K562 (cell line): ENCODE measurements around the gene LRRC74B. TPM values are rescaled to one million over a fixed set of nuclear protein-coding genes. Genes with fewer than 3 reads are reported as not detected.
"Not testable (repeated sequence)": the region's sequence is repeated elsewhere in the genome, so short reads cannot be mapped to it uniquely, and the experiment has no call there.

Source experiments
- ATAC-seq: fragments of 200-7000 bp; cut with Tn5 transposase; 3 replicates; pipeline ENCODE4 v1.9.1; 2020; ENCODE audit warnings: moderate library complexity
- BruUV-seq: library from RNA; stranded (reverse); fragments of 400-500 nt; replicated peaks from 2 replicates; lab custom pipeline; 2021; lab: Mats Ljungman, UMichigan
- CTCF ChIA-PET: fragments of 300-600 bp; formaldehyde crosslinking; extraction: SDS; loops from one replicate; lab custom pipeline; 2021; ENCODE audit warnings: low intra/inter-chr PET ratio; lab: Yijun Ruan, JAX
- POLR2A ChIA-PET: fragments of 300-600, 350-650 bp; sonication (Branson Sonifier 250); formaldehyde crosslinking; extraction: SDS; loops from one replicate; lab custom pipeline; 2021; ENCODE audit warnings: antibody characterized with exemption, inconsistent platforms; lab: Yijun Ruan, JAX
- DNase-seq, 4 experiments: peaks; one replicate each; pipeline versions ENCODE4 v3.0.0 to v3.0.0-alpha.2; 2011 to 2018; ENCODE audit warnings: low spot score in 3 of 4, mixed read lengths in 3 of 4; ENCODE audit errors: extremely low read depth in 1 of 4
- FAIRE-seq: peaks from 2 replicates; lab custom pipeline; 2011; peaks lifted over from hg19 to GRCh38; lab: Jason Lieb, UNC
- H2AFZ ChIP-seq: 2 replicates; pipeline ENCODE4 v1.6.0; 2011; ENCODE audit warnings: low read depth, low read length, control low read depth, inconsistent platforms
- H3K27ac ChIP-seq: fragments of 200-600 bp; 3 replicates; pipeline ENCODE4 v1.8.0; 2011; ENCODE audit warnings: low read depth, mild to moderate bottlenecking, control low read depth, inconsistent platforms, low read length, moderate library complexity, mixed read lengths; ENCODE audit errors: extremely low read depth
- H3K27me3 ChIP-seq, 2 experiments: fragments of 300-600 bp in 1 of 2; 2 replicates in 1 of 2; 3 replicates in 1 of 2; pipeline versions ENCODE4 v1.6.0 to v1.8.0; 2011; ENCODE audit warnings: inconsistent platforms in 2 of 2, low read length in 2 of 2, mild to moderate bottlenecking in 1 of 2, mixed read lengths in 1 of 2, moderate library complexity in 1 of 2; ENCODE audit not compliant: control insufficient read depth in 2 of 2, insufficient read depth in 2 of 2
- H3K36me3 ChIP-seq: fragments of 300-600 bp; 3 replicates; pipeline ENCODE4 v1.8.0; 2011; ENCODE audit warnings: mild to moderate bottlenecking, low read length, inconsistent platforms; ENCODE audit not compliant: control insufficient read depth, insufficient read depth
- H3K4me1 ChIP-seq, 2 experiments: fragments of 200-600 bp in 1 of 2; replicated peaks in 1 of 2; 2 replicates in 1 of 2; 3 replicates in 1 of 2; pipeline versions ENCODE4 v1.5.1 to v1.8.0; 2011; ENCODE audit warnings: inconsistent platforms in 2 of 2, low read length in 2 of 2, mild to moderate bottlenecking in 1 of 2, mixed read lengths in 1 of 2, moderate library complexity in 1 of 2; ENCODE audit not compliant: control insufficient read depth in 2 of 2, insufficient read depth in 2 of 2
- H3K4me2 ChIP-seq: 2 replicates; pipeline ENCODE4 v1.6.1; 2011; ENCODE audit warnings: low read length, control low read depth, inconsistent platforms, mixed read lengths; ENCODE audit not compliant: insufficient read depth
- H3K4me3 ChIP-seq: fragments of 200-600 bp; sonication (generic), shearing (Covaris generic); 2 replicates; pipeline ENCODE4 v1.5.1; 2016; ENCODE audit warnings: control low read depth, inconsistent platforms
- H3K79me2 ChIP-seq: fragments of 200-600 bp; 3 replicates; pipeline ENCODE4 v1.8.0; 2011; ENCODE audit warnings: low read length, inconsistent platforms; ENCODE audit not compliant: control insufficient read depth, insufficient read depth
- H3K9ac ChIP-seq, 2 experiments: 2 replicates each; pipeline versions ENCODE4 v1.6.0 to v1.6.1; 2011; ENCODE audit warnings: low read depth in 2 of 2, low read length in 2 of 2, control low read depth in 1 of 2, inconsistent platforms in 1 of 2, mild to moderate bottlenecking in 1 of 2, mixed read lengths in 1 of 2; ENCODE audit not compliant: insufficient read depth in 1 of 2
- H3K9me1 ChIP-seq: one replicate; pipeline ENCODE4 v1.6.0; 2011; ENCODE audit warnings: inconsistent platforms, mild to moderate bottlenecking, low read length, moderate library complexity; ENCODE audit not compliant: control insufficient read depth, insufficient read depth
- H3K9me3 ChIP-seq: replicated peaks from 2 replicates; pipeline ENCODE4 v1.5.1; 2011; ENCODE audit warnings: low read depth, low read length, inconsistent platforms; ENCODE audit not compliant: control insufficient read depth, insufficient read depth
- H4K20me1 ChIP-seq: replicated peaks from 2 replicates; pipeline ENCODE4 v1.6.1; 2011; ENCODE audit warnings: low read length, inconsistent platforms, mixed read lengths; ENCODE audit not compliant: control insufficient read depth, insufficient read depth
- WGBS: fragments of 100-300 bp; shearing (Covaris generic); methylation state at CpG from one replicate; pipeline ENCODE4 v1.1.6; 2016; ENCODE audit warnings: low coverage, mixed read lengths; ENCODE audit not compliant: insufficient coverage; ENCODE audit errors: missing lambda C conversion rate; 5-methylcytosine and 5-hydroxymethylcytosine counted together
- in situ Hi-C: fragments of 300-500 bp; cut with MboI; formaldehyde crosslinking; loops from 4 replicates; pipeline ENCODE4 v1.15.0; 2018; ENCODE audit warnings: inconsistent platforms, mixed read lengths
- intact Hi-C: fragments of 100-400 bp; cut with micrococcal nuclease; formaldehyde crosslinking; loops from 2 replicates; pipeline ENCODE4 v1.14.2; 2022
- polyA plus RNA-seq, 8 experiments: library from polyadenylated mRNA; depleted of rRNA in 4 of 8; stranded (reverse) in 5 of 8; unstranded in 3 of 8; fragments of >200 nt; fragmentation: Nextera tagmentation in 2 of 8; fragmentation: Illumina TruSeq in 1 of 8; extraction: Ambion mirVana in 2 of 8; extraction: Trizol in 1 of 8; gene quantifications; 2 replicates each; pipeline versions ENCODE4 v1.2.1 to v1.2.3, GENCODE V29; 2011 to 2014; ENCODE audit warnings: inconsistent platforms in 1 of 8, missing spikeins in 1 of 8
- total RNA-seq, 7 experiments: library from RNA; depleted of rRNA in 6 of 7; stranded (reverse); fragments of >200 nt in 6 of 7; fragmentation: Illumina TruSeq in 2 of 7; extraction: Trizol in 2 of 7; gene quantifications; 2 replicates each; pipeline versions ENCODE4 v1.2.1 to v1.2.3, GENCODE V29; 2011 to 2021; ENCODE audit warnings: low replicate concordance in 1 of 7
- TF ChIP-seq, protein P1 (sequence below): fragments of 450-650 bp; formaldehyde crosslinking; IDR thresholded peaks from 2 replicates; pipeline ENCODE4 v1.4.0; 2022; ENCODE audit warnings: missing genetic modification characterization
- TF ChIP-seq, protein P2 (sequence below): sonication (generic); formaldehyde crosslinking; IDR thresholded peaks from 2 replicates; pipeline ENCODE4 v1.9.0; 2022; ENCODE audit warnings: mild to moderate bottlenecking, missing genetic modification reagents

The LRRC74B gene
- total and polyA plus RNA-seq, 9 of the 15 experiments (the other 6 are each of a cell fraction or from before 2014, with no cell fraction given): not detected

GRCh38 chr22:21096878-21097277, 51.1 kb downstream of the LRRC74B start:
- H4K20me1 ChIP-seq, H3K9me1 ChIP-seq, intact Hi-C loops, BruUV-seq, ATAC-seq, H3K9ac ChIP-seq, H3K79me2 ChIP-seq, H3K27ac ChIP-seq, FAIRE-seq, POLR2A ChIA-PET, H3K36me3 ChIP-seq, DNase-seq, H3K4me2 ChIP-seq, H2AFZ ChIP-seq, H3K9me3 ChIP-seq, CTCF ChIA-PET, H3K4me3 ChIP-seq: not testable (repeated sequence)
- in situ Hi-C loops: loop anchor here (5.0 to 10.0 kb wide), 2 partner anchors 35 to 438 kb away; no protein-coding TSS in a partner anchor
- TF ChIP-seq, protein P1, sequence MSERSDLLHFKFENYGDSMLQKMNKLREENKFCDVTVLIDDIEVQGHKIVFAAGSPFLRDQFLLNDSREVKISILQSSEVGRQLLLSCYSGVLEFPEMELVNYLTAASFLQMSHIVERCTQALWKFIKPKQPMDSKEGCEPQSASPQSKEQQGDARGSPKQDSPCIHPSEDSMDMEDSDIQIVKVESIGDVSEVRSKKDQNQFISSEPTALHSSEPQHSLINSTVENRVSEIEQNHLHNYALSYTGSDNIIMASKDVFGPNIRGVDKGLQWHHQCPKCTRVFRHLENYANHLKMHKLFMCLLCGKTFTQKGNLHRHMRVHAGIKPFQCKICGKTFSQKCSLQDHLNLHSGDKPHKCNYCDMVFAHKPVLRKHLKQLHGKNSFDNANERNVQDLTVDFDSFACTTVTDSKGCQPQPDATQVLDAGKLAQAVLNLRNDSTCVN (CRISPR knock-in tag): 0 out of 2 replicates have a peak, but pooled peaks have one; percentile 36
- TF ChIP-seq, protein P2, sequence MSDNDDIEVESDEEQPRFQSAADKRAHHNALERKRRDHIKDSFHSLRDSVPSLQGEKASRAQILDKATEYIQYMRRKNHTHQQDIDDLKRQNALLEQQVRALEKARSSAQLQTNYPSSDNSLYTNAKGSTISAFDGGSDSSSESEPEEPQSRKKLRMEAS: peak; percentile 18; the same call in 1 of the 2 replicates
- 11% methylated on average over 9 of the region's 9 CpGs for WGBS
- peaks cover 11 to 12% of the 10 kb centered on the region in 2 experiments; a peak in 4 of 5 replicates for H3K27me3 ChIP-seq
- peaks cover 3 to 16% of the 10 kb centered on the region in 2 experiments; a peak in 3 of 5 replicates for H3K4me1 ChIP-seq
